ENCODE results near the gene AGBL4. TPM values are rescaled to one million over a fixed set of nuclear protein-coding genes. Genes with fewer than 3 reads are reported as not detected.

Gene AGBL4
- total and polyA plus RNA-seq, 9 of the 15 experiments (the other 6 are each of a cell fraction or from before 2014, with no cell fraction given): 0.11 TPM; not detected in 7

DNA sequence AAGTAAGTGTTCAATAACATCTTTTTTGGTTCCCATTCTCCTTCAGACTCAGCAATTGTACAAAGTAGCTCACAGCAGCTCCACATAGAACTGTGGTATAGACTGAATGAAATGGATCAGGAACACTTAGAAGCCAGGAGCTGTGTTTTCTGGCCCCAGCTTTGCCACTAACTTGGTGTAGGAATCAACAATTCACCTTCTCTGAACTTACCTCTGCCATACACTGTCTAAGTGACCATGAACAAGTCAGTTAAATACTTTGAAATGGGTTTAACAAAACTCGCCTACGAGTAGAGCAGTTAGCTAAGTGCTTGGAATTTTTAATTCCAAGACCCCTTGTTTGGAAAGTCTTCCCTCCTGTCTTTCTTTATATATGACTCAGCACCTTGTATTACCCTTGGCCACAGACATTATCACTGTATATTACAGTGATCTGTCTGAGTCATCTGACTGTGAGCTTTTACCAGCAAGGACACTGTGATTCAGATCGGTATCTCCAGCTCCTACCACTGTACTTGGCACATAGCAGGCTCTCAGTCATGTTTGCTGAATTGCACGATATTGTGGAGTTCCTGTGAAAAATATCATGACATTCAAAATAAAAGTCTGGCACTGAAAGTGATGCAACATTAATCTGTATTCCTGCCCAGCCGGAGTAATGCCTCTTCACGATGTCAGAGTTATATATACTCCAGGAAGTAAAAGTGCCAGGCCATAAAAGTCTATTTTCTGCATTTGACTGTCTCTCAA is 1145.4 kb downstream of the AGBL4 start (continued):
- TF ChIP-seq, protein P1, sequence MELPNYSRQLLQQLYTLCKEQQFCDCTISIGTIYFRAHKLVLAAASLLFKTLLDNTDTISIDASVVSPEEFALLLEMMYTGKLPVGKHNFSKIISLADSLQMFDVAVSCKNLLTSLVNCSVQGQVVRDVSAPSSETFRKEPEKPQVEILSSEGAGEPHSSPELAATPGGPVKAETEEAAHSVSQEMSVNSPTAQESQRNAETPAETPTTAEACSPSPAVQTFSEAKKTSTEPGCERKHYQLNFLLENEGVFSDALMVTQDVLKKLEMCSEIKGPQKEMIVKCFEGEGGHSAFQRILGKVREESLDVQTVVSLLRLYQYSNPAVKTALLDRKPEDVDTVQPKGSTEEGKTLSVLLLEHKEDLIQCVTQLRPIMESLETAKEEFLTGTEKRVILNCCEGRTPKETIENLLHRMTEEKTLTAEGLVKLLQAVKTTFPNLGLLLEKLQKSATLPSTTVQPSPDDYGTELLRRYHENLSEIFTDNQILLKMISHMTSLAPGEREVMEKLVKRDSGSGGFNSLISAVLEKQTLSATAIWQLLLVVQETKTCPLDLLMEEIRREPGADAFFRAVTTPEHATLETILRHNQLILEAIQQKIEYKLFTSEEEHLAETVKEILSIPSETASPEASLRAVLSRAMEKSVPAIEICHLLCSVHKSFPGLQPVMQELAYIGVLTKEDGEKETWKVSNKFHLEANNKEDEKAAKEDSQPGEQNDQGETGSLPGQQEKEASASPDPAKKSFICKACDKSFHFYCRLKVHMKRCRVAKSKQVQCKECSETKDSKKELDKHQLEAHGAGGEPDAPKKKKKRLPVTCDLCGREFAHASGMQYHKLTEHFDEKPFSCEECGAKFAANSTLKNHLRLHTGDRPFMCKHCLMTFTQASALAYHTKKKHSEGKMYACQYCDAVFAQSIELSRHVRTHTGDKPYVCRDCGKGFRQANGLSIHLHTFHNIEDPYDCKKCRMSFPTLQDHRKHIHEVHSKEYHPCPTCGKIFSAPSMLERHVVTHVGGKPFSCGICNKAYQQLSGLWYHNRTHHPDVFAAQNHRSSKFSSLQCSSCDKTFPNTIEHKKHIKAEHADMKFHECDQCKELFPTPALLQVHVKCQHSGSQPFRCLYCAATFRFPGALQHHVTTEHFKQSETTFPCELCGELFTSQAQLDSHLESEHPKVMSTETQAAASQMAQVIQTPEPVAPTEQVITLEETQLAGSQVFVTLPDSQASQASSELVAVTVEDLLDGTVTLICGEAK (IDR thresholded peaks at IDR 0.05): no peak
- TF ChIP-seq, protein P1 (CRISPR knock-in tag; IDR thresholded peaks at IDR 0.05): no peak
- TF ChIP-seq TRIM28 (IDR thresholded peaks at IDR 0.05) (no peak), SNRNP70 (optimal IDR thresholded peaks at IDR 0.05; ENCODE audit: low read depth, low read length) (no peak), ZNF175 (CRISPR knock-in tag; IDR thresholded peaks at IDR 0.05; ENCODE audit: low read depth) (no peak), NONO (IDR thresholded peaks at IDR 0.05; ENCODE audit: low read depth in 2 of 2, low read length in 1 of 2) (no peak), MAFF (IDR thresholded peaks at IDR 0.05; ENCODE audit: low read length) (no peak), ZNF436 (CRISPR knock-in tag; IDR thresholded peaks at IDR 0.05) (no peak)
- TF ChIP-seq, protein P2, sequence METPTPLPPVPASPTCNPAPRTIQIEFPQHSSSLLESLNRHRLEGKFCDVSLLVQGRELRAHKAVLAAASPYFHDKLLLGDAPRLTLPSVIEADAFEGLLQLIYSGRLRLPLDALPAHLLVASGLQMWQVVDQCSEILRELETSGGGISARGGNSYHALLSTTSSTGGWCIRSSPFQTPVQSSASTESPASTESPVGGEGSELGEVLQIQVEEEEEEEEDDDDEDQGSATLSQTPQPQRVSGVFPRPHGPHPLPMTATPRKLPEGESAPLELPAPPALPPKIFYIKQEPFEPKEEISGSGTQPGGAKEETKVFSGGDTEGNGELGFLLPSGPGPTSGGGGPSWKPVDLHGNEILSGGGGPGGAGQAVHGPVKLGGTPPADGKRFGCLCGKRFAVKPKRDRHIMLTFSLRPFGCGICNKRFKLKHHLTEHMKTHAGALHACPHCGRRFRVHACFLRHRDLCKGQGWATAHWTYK (CRISPR knock-in tag; IDR thresholded peaks at IDR 0.05): no peak
- TF ChIP-seq, protein P3, sequence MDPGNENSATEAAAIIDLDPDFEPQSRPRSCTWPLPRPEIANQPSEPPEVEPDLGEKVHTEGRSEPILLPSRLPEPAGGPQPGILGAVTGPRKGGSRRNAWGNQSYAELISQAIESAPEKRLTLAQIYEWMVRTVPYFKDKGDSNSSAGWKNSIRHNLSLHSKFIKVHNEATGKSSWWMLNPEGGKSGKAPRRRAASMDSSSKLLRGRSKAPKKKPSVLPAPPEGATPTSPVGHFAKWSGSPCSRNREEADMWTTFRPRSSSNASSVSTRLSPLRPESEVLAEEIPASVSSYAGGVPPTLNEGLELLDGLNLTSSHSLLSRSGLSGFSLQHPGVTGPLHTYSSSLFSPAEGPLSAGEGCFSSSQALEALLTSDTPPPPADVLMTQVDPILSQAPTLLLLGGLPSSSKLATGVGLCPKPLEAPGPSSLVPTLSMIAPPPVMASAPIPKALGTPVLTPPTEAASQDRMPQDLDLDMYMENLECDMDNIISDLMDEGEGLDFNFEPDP (CRISPR knock-in tag; IDR thresholded peaks at IDR 0.05): no peak
